ENCODE data around the gene TMEM88. TPM values are rescaled to one million over a fixed set of nuclear protein-coding genes. Genes with fewer than 3 reads are reported as not detected.

TMEM88 gene
- total and polyA plus RNA-seq, 2 of the 8 experiments (the other 6 are each of a cell fraction or from before 2014, with no cell fraction given) = 0.69 to 8.8 TPM

DNA sequence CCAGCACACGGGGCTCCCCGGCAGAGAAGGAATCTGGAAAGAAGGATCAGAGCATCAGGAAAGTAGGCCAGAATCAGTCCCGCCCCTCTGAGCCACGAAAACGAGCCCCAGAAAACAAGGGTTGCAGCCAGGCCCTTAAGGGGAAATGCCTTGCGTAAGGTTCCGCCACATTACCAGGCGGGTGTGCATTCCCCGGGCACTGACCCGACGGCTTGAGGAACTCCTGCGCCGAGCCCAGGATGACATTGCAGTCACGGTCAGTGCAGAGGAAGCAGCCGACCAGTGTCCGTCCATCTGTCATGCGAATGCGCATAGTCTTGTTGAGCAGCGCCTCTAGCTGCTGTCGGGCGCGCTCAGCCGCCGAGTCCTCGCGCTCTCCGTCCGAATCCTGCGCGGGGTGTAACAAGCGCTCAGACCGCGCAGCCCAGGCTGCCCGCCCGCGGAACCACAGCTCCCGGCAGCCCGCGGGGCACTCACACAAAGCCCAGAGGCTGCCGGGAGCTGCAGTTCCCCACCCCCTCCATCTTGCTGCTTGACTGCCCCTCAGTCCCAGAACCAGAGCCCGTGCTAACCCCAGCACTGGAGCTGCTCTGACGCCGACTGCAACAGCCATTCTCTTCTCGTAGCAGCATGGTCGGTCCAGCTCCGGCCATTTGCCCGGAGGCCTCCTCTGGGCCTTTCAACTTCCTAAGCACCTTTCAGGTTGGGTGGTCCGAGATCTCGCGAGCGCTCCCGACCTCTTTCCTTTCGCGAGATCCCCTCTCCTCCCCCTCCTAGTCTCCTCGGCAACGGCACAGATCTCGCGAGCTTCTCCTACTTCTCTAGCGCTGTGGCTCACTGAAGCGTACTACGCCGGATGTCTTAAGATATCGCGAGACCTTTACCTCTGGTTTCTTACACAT is 2.2 kb downstream of the TMEM88 start, which contains the start of gene NAA38 (continued):
- TF ChIP-seq BACH1 (IDR thresholded peaks at IDR 0.05; ENCODE audit: low read length) (peak; percentile 50; the same call in 1 of the 2 replicates), ATF3 (IDR thresholded peaks at IDR 0.05; ENCODE audit: insufficient read depth, low read depth, low read length) (peak; percentile 20; the same call in 1 of the 2 replicates), CEBPB (IDR thresholded peaks at IDR 0.05; ENCODE audit: low read depth, low read length) (no peak), SUZ12 (IDR thresholded peaks at IDR 0.05; ENCODE audit: low read length) (no peak), JUN (IDR thresholded peaks at IDR 0.05; ENCODE audit: low read depth, low read length) (no peak), CBX5 (IDR thresholded peaks at IDR 0.05; ENCODE audit: low read depth, low read length) (no peak), ASH2L (IDR thresholded peaks at IDR 0.05; ENCODE audit: low read length) (no peak), KDM5A (IDR thresholded peaks at IDR 0.05; ENCODE audit: low read length) (no peak), BRCA1 (IDR thresholded peaks at IDR 0.05; ENCODE audit: low read depth, low read length) (peak; percentile 98), SP4 (IDR thresholded peaks at IDR 0.05; ENCODE audit: low read length) (0 out of 2 replicates have a peak, but pooled peaks have one; percentile 28), HDAC6 (IDR thresholded peaks at IDR 0.05; ENCODE audit: low read depth, low read length) (no peak), NANOG (IDR thresholded peaks at IDR 0.05; ENCODE audit: insufficient read depth, low read depth, low read length, poor library complexity, severe bottlenecking) (no peak), CTCF (IDR thresholded peaks at IDR 0.05; ENCODE audit: control extremely low read depth in 1 of 3, insufficient read depth in 1 of 3, low read depth in 1 of 3, low read length in 3 of 3) (peak; percentile 31 to 54 (median 45); a peak in 3 of 4 replicates), GTF2F1 (IDR thresholded peaks at IDR 0.05; ENCODE audit: borderline replicate concordance, low read depth, low read length) (no peak), RAD21 (IDR thresholded peaks at IDR 0.05 in 1 of 2, conservative IDR thresholded peaks at IDR 0.05 in 1 of 2; ENCODE audit: low read depth in 2 of 2, low read length in 2 of 2) (peak; percentile 3 to 35; a peak in 2 of 4 replicates), TCF12 (IDR thresholded peaks at IDR 0.05; ENCODE audit: low read depth, low read length) (no peak), EGR1 (IDR thresholded peaks at IDR 0.05; ENCODE audit: borderline replicate concordance, low read depth, low read length) (no peak), YY1 (IDR thresholded peaks at IDR 0.05; ENCODE audit: low read depth, low read length) (peak; percentile 93), CHD1 (IDR thresholded peaks at IDR 0.05; ENCODE audit: low read depth, low read length) (no peak), EP300 (IDR thresholded peaks at IDR 0.05; ENCODE audit: borderline replicate concordance in 1 of 2, low read depth in 2 of 2, low read length in 2 of 2) (no peak), SRF (IDR thresholded peaks at IDR 0.05; ENCODE audit: low read depth, low read length) (no peak)
